ENCODE results near the gene RHOU. TPM values are rescaled to one million over a fixed set of nuclear protein-coding genes. Genes with fewer than 3 reads are reported as not detected.
"Not testable (repeated sequence)": the region's sequence is repeated elsewhere in the genome, so short reads cannot be mapped to it uniquely, and the experiment has no call there.

Gene RHOU
- total RNA-seq: 0.89 and 1.2 TPM in 2 replicates

GRCh38 chr1:228734881-228735801 lies at the start of gene RHOU:
Gene RHOU, plus strand, starts transcription at chr1:228735479. Its CDS starts 264 bp downstream, at chr1:228735743.
- DNase-seq (ENCODE audit: low read depth): no peak

- no peak for DNase-seq (ENCODE audit: low read depth)
Observed at GRCh38 chr1:228687587-228687986, 47.7 kb upstream of the RHOU start.

- DNase-seq (ENCODE audit: low read depth): no peak
Observed at GRCh38 chr1:228689255-228689654, 46.0 kb upstream of the RHOU start.

GRCh38 chr1:228691211-228691610 lies 44.1 kb upstream of the RHOU start:
- DNase-seq (ENCODE audit: low read depth): no peak

GRCh38 chr1:228691926-228692325 lies 43.4 kb upstream of the RHOU start:
- DNase-seq (ENCODE audit: low read depth): peak; percentile 69

GRCh38 chr1:228694447-228694846 lies 40.8 kb upstream of the RHOU start:
- not testable (repeated sequence) for DNase-seq (ENCODE audit: low read depth)

- DNase-seq (ENCODE audit: low read depth): peak; percentile 46
Observed at GRCh38 chr1:228695015-228695955, 40.0 kb upstream of the RHOU start.

- peak; percentile 83 for DNase-seq (ENCODE audit: low read depth)
Observed at GRCh38 chr1:228697207-228698016, 37.9 kb upstream of the RHOU start.

GRCh38 chr1:228698017-228698329 lies 37.3 kb upstream of the RHOU start:
- DNase-seq (ENCODE audit: low read depth): no peak

GRCh38 chr1:228702433-228702832 lies 32.8 kb upstream of the RHOU start:
- no peak for DNase-seq (ENCODE audit: low read depth)

- DNase-seq (ENCODE audit: low read depth): no peak
Observed at GRCh38 chr1:228706305-228706704, 29.0 kb upstream of the RHOU start.

GRCh38 chr1:228717081-228717480 lies 18.2 kb upstream of the RHOU start:
- no peak for DNase-seq (ENCODE audit: low read depth)

- peak; percentile 12 for DNase-seq (ENCODE audit: low read depth)
Observed at GRCh38 chr1:228721407-228721806, 13.9 kb upstream of the RHOU start.

- DNase-seq (ENCODE audit: low read depth): no peak
Observed at GRCh38 chr1:228723287-228723686, 12.0 kb upstream of the RHOU start.

GRCh38 chr1:228723921-228724320 lies 11.4 kb upstream of the RHOU start:
- DNase-seq (ENCODE audit: low read depth): no peak

GRCh38 chr1:228725178-228725577 lies 10.1 kb upstream of the RHOU start:
- DNase-seq (ENCODE audit: low read depth): no peak

- DNase-seq (ENCODE audit: low read depth): no peak
Observed at GRCh38 chr1:228727681-228728171, 7.6 kb upstream of the RHOU start.

GRCh38 chr1:228732426-228732825 lies 2.9 kb upstream of the RHOU start:
- DNase-seq (ENCODE audit: low read depth): no peak

- no peak for DNase-seq (ENCODE audit: low read depth)
Observed at GRCh38 chr1:228733576-228733975, 1.7 kb upstream of the RHOU start.

- DNase-seq (ENCODE audit: low read depth): no peak
Observed at GRCh38 chr1:228735871-228736586, 750 bp downstream of the RHOU start.

All from renal cortical epithelial cell (primary cell).